ENCODE data around the gene DPEP2. TPM values are rescaled to one million over a fixed set of nuclear protein-coding genes. Genes with fewer than 3 reads are reported as not detected.

Gene DPEP2
- total and polyA plus RNA-seq, 2 of the 13 experiments (the other 11 are each of a cell fraction or from before 2014, with no cell fraction given), result 0.18 TPM; not detected in 1

GRCh38 chr16:67965668-67966548 is 33.4 kb downstream of the DPEP2 start (continued):
- TF ChIP-seq ZNF570 (CRISPR knock-in tag; IDR thresholded peaks at IDR 0.05; ENCODE audit: borderline replicate concordance) (0 out of 2 replicates have a peak, but pooled peaks have one; percentile 13), FOSL1 (CRISPR knock-in tag; IDR thresholded peaks at IDR 0.05; ENCODE audit: borderline replicate concordance) (no peak), WIZ (CRISPR knock-in tag; IDR thresholded peaks at IDR 0.05) (0 out of 2 replicates have a peak, but pooled peaks have one; percentile 12), PHF20 (CRISPR knock-in tag; IDR thresholded peaks at IDR 0.05) (no peak), ZZZ3 (CRISPR knock-in tag; IDR thresholded peaks at IDR 0.05; ENCODE audit: borderline replicate concordance) (no peak), SMAD9 (CRISPR knock-in tag; IDR thresholded peaks at IDR 0.05) (no peak), POLR2AphosphoS5 (IDR thresholded peaks at IDR 0.05; ENCODE audit: low read depth, low read length) (peak; percentile 7; the same call in 1 of the 2 replicates), ZNF75D (CRISPR knock-in tag; IDR thresholded peaks at IDR 0.05; ENCODE audit: borderline replicate concordance) (no peak), MED1 (CRISPR knock-in tag; IDR thresholded peaks at IDR 0.05) (no peak; the same call in 1 of the 2 replicates), ZBTB42 (CRISPR knock-in tag; IDR thresholded peaks at IDR 0.05) (no peak), NFE2L1 (CRISPR knock-in tag; IDR thresholded peaks at IDR 0.05; ENCODE audit: borderline replicate concordance) (no peak), ZNF432 (CRISPR knock-in tag; IDR thresholded peaks at IDR 0.05; ENCODE audit: borderline replicate concordance) (no peak), ZNF713 (CRISPR knock-in tag; IDR thresholded peaks at IDR 0.05) (no peak), IKZF5 (CRISPR knock-in tag; IDR thresholded peaks at IDR 0.05) (no peak), THYN1 (CRISPR knock-in tag; IDR thresholded peaks at IDR 0.05; ENCODE audit: borderline replicate concordance, low read depth) (no peak), HOXA5 (CRISPR knock-in tag; IDR thresholded peaks at IDR 0.05) (no peak), TOPORS (CRISPR knock-in tag; IDR thresholded peaks at IDR 0.05) (no peak), ZNF609 (CRISPR knock-in tag; IDR thresholded peaks at IDR 0.05; ENCODE audit: borderline replicate concordance) (peak; percentile 16; the same call in 1 of the 2 replicates), BCLAF1 (IDR thresholded peaks at IDR 0.05) (no peak), SETDB1 (CRISPR knock-in tag; IDR thresholded peaks at IDR 0.05; ENCODE audit: borderline replicate concordance) (no peak), KDM5B (CRISPR knock-in tag; IDR thresholded peaks at IDR 0.05; ENCODE audit: borderline replicate concordance) (no peak)

All from HepG2 (cell line).